HEK293T (cell line): ENCODE data around the gene FOXP3.

Experiments
- ARNT ChIP-seq: fragments of 450-650 bp; IDR thresholded peaks from 2 replicates; pipeline ENCODE4 v1.6.1; 2017; ENCODE audit warnings: mild to moderate bottlenecking
- BHLHE40 ChIP-seq: fragments of 450-650 bp; IDR thresholded peaks from 2 replicates; pipeline ENCODE4 v1.6.1; 2016; ENCODE audit warnings: mild to moderate bottlenecking, moderate library complexity, borderline replicate concordance
- CTBP1 ChIP-seq: fragments of 450-650 bp; IDR thresholded peaks from 2 replicates; pipeline ENCODE4 v1.6.1; 2016; ENCODE audit warnings: borderline replicate concordance
- FOXA1 ChIP-seq: fragments of 450-650 bp; IDR thresholded peaks from 2 replicates; pipeline ENCODE4 v1.6.1; 2016; ENCODE audit warnings: mild to moderate bottlenecking
- FOXK2 ChIP-seq: fragments of 450-650 bp; IDR thresholded peaks from 2 replicates; pipeline ENCODE4 v1.6.1; 2016; ENCODE audit warnings: mild to moderate bottlenecking
- L3MBTL2 ChIP-seq: fragments of 450-650 bp; conservative IDR thresholded peaks from 2 replicates; pipeline ENCODE4 v1.6.1; 2016; ENCODE audit warnings: mild to moderate bottlenecking
- SUZ12 ChIP-seq: fragments of 450-650 bp; IDR thresholded peaks from 2 replicates; pipeline ENCODE4 v1.6.1; 2016; ENCODE audit warnings: mild to moderate bottlenecking
- TARDBP ChIP-seq: fragments of 450-650 bp; IDR thresholded peaks from 2 replicates; pipeline ENCODE4 v1.6.1; 2016

DNA sequence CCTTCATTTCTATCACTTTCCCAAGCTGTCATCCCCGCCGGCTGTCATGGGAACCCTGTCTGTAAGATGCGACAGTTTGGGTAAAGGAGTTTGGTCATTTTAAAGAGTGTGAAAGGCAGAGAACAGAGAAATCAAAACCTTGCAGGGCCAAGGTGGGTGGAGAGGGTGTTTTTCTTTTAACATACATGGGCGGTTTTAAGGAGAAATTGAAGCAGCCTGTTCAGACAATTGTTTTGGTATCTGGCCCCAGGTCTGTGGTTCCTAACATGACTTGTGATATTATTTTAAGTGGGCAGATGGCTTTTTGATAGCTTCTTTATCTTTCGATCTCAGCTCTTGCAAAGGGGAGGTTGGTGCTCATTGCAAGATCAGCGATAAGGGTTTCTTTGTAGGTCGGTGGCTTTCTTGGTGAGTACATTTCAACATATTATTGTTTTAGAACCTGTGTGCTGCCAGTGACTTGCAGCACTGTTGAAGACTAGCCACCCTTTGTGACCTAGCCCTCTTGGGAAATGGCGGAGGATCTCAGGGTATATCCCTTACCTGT is 8.7 kb upstream of the FOXP3 start:
- TF ChIP-seq SUZ12 (no peak), FOXA1 (no peak), ARNT (no peak), L3MBTL2 (no peak), TARDBP (no peak), BHLHE40 (no peak), FOXK2 (no peak), CTBP1 (no peak)
